BLaER1 (cell line): ENCODE measurements around the gene USH2A.

Source experiments
- H3K27ac ChIP-seq: shearing (Covaris generic); formaldehyde crosslinking; 2 replicates; pipeline ENCODE4 v1.8.1; 2022
- H3K27me3 ChIP-seq: shearing (Covaris generic); formaldehyde crosslinking; 2 replicates; pipeline ENCODE4 v1.8.1; 2022
- H3K36me3 ChIP-seq: shearing (Covaris generic); formaldehyde crosslinking; 2 replicates; pipeline ENCODE4 v1.8.1; 2022
- H3K4me1 ChIP-seq: shearing (Covaris generic); formaldehyde crosslinking; 2 replicates; pipeline ENCODE4 v1.8.1; 2022
- H3K4me2 ChIP-seq: shearing (Covaris generic); formaldehyde crosslinking; 2 replicates; pipeline ENCODE4 v1.8.1; 2022
- H3K4me3 ChIP-seq: shearing (Covaris generic); formaldehyde crosslinking; 2 replicates; pipeline ENCODE4 v1.8.1; 2022
- H3K9ac ChIP-seq: shearing (Covaris generic); formaldehyde crosslinking; 2 replicates; pipeline ENCODE4 v1.8.1; 2022
- H3K9me3 ChIP-seq: shearing (Covaris generic); formaldehyde crosslinking; 2 replicates; pipeline ENCODE4 v1.8.1; 2022
- H4K20me1 ChIP-seq: shearing (Covaris generic); formaldehyde crosslinking; 2 replicates; pipeline ENCODE4 v1.8.1; 2022
- Cebpa-rat ChIP-seq: shearing (Covaris generic); IDR thresholded peaks from 2 replicates; pipeline ENCODE4 v1.8.1; 2022

USH2A gene

GRCh38 chr1:216119600-216119999 lies 303.6 kb downstream of the USH2A start:
- H3K27me3 ChIP-seq: no peaks in the 10 kb centered on the region
- H3K9me3 ChIP-seq: no peaks in the 10 kb centered on the region
- H3K27ac ChIP-seq: no peak overlapping the region
- no peak for TF ChIP-seq Cebpa-rat
- no peaks in the 10 kb centered on the region for H3K36me3 ChIP-seq
- H4K20me1 ChIP-seq: no peaks in the 10 kb centered on the region
- H3K9ac ChIP-seq: no peak overlapping the region
- H3K4me1 ChIP-seq: no peaks in the 10 kb centered on the region
- no peak overlapping the region for H3K4me2 ChIP-seq
- H3K4me3 ChIP-seq: no peak overlapping the region

- no peak overlapping the region for H3K4me3 ChIP-seq
- H3K9ac ChIP-seq: no peak overlapping the region
- no peaks in the 10 kb centered on the region for H4K20me1 ChIP-seq
- TF ChIP-seq Cebpa-rat: no peak
- no peaks in the 10 kb centered on the region for H3K4me1 ChIP-seq
- H3K9me3 ChIP-seq: no peaks in the 10 kb centered on the region
- H3K4me2 ChIP-seq: no peak overlapping the region
- no peaks in the 10 kb centered on the region for H3K27me3 ChIP-seq
- no peaks in the 10 kb centered on the region for H3K36me3 ChIP-seq
- H3K27ac ChIP-seq: no peak overlapping the region
These were observed 309.1 kb downstream of the USH2A start for GRCh38 chr1:216114180-216114579.

GRCh38 chr1:216113181-216113580 lies 310.1 kb downstream of the USH2A start:
- Histone ChIP-seq H3K27ac (no peak overlapping the region), H4K20me1 (no peaks in the 10 kb centered on the region), H3K9ac (no peak overlapping the region), H3K4me2 (no peak overlapping the region), H3K9me3 (no peaks in the 10 kb centered on the region), H3K36me3 (no peaks in the 10 kb centered on the region), H3K27me3 (no peaks in the 10 kb centered on the region), H3K4me1 (no peaks in the 10 kb centered on the region), H3K4me3 (no peak overlapping the region)
- no peak for TF ChIP-seq Cebpa-rat

- no peaks in the 10 kb centered on the region for H3K27me3 ChIP-seq
- no peak for TF ChIP-seq Cebpa-rat
- H3K4me3 ChIP-seq: no peak overlapping the region
- H3K27ac ChIP-seq: no peak overlapping the region
- H3K4me2 ChIP-seq: no peak overlapping the region
- no peaks in the 10 kb centered on the region for H3K9me3 ChIP-seq
- H3K36me3 ChIP-seq: no peaks in the 10 kb centered on the region
- H3K9ac ChIP-seq: no peak overlapping the region
- H4K20me1 ChIP-seq: no peaks in the 10 kb centered on the region
- H3K4me1 ChIP-seq: no peaks in the 10 kb centered on the region
These were observed 311.4 kb downstream of the USH2A start for GRCh38 chr1:216111842-216112241.

GRCh38 chr1:216095400-216095799 lies 327.8 kb downstream of the USH2A start:
- H3K9me3 ChIP-seq: no peaks in the 10 kb centered on the region
- H3K27me3 ChIP-seq: no peaks in the 10 kb centered on the region
- no peak for TF ChIP-seq Cebpa-rat
- H3K9ac ChIP-seq: no peak overlapping the region
- no peak overlapping the region for H3K4me2 ChIP-seq
- no peaks in the 10 kb centered on the region for H4K20me1 ChIP-seq
- H3K27ac ChIP-seq: no peak overlapping the region
- H3K36me3 ChIP-seq: no peaks in the 10 kb centered on the region
- H3K4me1 ChIP-seq: no peaks in the 10 kb centered on the region
- H3K4me3 ChIP-seq: no peak overlapping the region

GRCh38 chr1:216090556-216090955 lies 332.7 kb downstream of the USH2A start:
- H3K36me3 ChIP-seq: no peaks in the 10 kb centered on the region
- no peaks in the 10 kb centered on the region for H3K27me3 ChIP-seq
- no peaks in the 10 kb centered on the region for H3K4me1 ChIP-seq
- no peak for TF ChIP-seq Cebpa-rat
- H3K27ac ChIP-seq: no peak overlapping the region
- H3K9me3 ChIP-seq: no peaks in the 10 kb centered on the region
- H4K20me1 ChIP-seq: no peaks in the 10 kb centered on the region
- H3K4me2 ChIP-seq: no peak overlapping the region
- no peak overlapping the region for H3K4me3 ChIP-seq
- H3K9ac ChIP-seq: no peak overlapping the region

- no peak overlapping the region for H3K4me3 ChIP-seq
- H3K9ac ChIP-seq: no peak overlapping the region
- no peak overlapping the region for H3K27ac ChIP-seq
- no peaks in the 10 kb centered on the region for H3K36me3 ChIP-seq
- no peaks in the 10 kb centered on the region for H3K9me3 ChIP-seq
- no peak for TF ChIP-seq Cebpa-rat
- no peaks in the 10 kb centered on the region for H4K20me1 ChIP-seq
- no peak overlapping the region for H3K4me2 ChIP-seq
- H3K4me1 ChIP-seq: no peaks in the 10 kb centered on the region
- no peaks in the 10 kb centered on the region for H3K27me3 ChIP-seq
These were observed 336.6 kb downstream of the USH2A start for GRCh38 chr1:216086678-216087077.

GRCh38 chr1:216081445-216081844 lies 341.8 kb downstream of the USH2A start:
- no peak overlapping the region for H3K4me3 ChIP-seq
- no peaks in the 10 kb centered on the region for H3K9me3 ChIP-seq
- H3K9ac ChIP-seq: no peak overlapping the region
- no peaks in the 10 kb centered on the region for H3K4me1 ChIP-seq
- H4K20me1 ChIP-seq: no peaks in the 10 kb centered on the region
- TF ChIP-seq Cebpa-rat: no peak
- no peak overlapping the region for H3K4me2 ChIP-seq
- H3K27ac ChIP-seq: no peak overlapping the region
- no peaks in the 10 kb centered on the region for H3K36me3 ChIP-seq
- H3K27me3 ChIP-seq: no peaks in the 10 kb centered on the region

GRCh38 chr1:216076751-216077150 lies 346.5 kb downstream of the USH2A start:
- H3K4me2 ChIP-seq: no peak overlapping the region
- no peaks in the 10 kb centered on the region for H3K9me3 ChIP-seq
- no peaks in the 10 kb centered on the region for H3K4me1 ChIP-seq
- no peak for TF ChIP-seq Cebpa-rat
- H3K36me3 ChIP-seq: no peaks in the 10 kb centered on the region
- no peaks in the 10 kb centered on the region for H3K27me3 ChIP-seq
- no peak overlapping the region for H3K27ac ChIP-seq
- no peak overlapping the region for H3K4me3 ChIP-seq
- no peak overlapping the region for H3K9ac ChIP-seq
- H4K20me1 ChIP-seq: no peaks in the 10 kb centered on the region

- no peak overlapping the region for H3K9ac ChIP-seq
- H3K9me3 ChIP-seq: no peaks in the 10 kb centered on the region
- H3K4me3 ChIP-seq: no peak overlapping the region
- TF ChIP-seq Cebpa-rat: no peak
- no peaks in the 10 kb centered on the region for H3K36me3 ChIP-seq
- no peak overlapping the region for H3K27ac ChIP-seq
- H3K4me2 ChIP-seq: no peak overlapping the region
- no peaks in the 10 kb centered on the region for H4K20me1 ChIP-seq
- H3K27me3 ChIP-seq: no peaks in the 10 kb centered on the region
- no peaks in the 10 kb centered on the region for H3K4me1 ChIP-seq
These were observed 347.9 kb downstream of the USH2A start for GRCh38 chr1:216075339-216075738.
